OCI-M1 (cell line): ENCODE results near the gene USP17L26.
"Not testable (repeated sequence)": the region's sequence is repeated elsewhere in the genome, so short reads cannot be mapped to it uniquely, and the experiment has no call there.

ENCODE experiments used
- DNase-seq: peaks from one replicate; lab custom pipeline; 2025; lab: John Stamatoyannopoulos, UW

The USP17L26 gene, protein sequence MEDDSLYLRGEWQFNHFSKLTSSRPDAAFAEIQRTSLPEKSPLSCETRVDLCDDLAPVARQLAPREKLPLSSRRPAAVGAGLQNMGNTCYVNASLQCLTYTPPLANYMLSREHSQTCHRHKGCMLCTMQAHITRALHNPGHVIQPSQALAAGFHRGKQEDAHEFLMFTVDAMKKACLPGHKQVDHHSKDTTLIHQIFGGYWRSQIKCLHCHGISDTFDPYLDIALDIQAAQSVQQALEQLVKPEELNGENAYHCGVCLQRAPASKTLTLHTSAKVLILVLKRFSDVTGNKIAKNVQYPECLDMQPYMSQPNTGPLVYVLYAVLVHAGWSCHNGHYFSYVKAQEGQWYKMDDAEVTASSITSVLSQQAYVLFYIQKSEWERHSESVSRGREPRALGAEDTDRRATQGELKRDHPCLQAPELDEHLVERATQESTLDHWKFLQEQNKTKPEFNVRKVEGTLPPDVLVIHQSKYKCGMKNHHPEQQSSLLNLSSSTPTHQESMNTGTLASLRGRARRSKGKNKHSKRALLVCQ

DNA sequence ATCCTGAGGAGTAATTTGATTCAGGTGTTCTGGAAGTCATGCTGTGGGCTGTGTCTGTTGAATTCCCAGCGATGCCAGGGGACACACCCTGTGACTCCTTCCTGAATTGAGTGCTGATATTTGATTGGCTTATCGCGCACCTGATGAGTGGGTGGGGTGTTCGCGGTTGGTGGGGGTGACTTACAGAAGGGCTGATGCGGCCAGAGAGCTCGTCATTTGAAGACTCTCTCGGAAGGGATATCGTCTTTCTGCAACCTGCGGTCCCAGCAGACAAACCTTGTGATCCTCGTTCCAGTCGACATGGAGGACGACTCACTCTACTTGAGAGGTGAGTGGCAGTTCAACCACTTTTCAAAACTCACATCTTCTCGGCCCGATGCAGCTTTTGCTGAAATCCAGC is at the start of gene USP17L26:
Gene USP17L26 (plus strand): TSS at position 301 of the 400 bp plus-strand sequence. CDS start 0 bp downstream, at position 301.
- DNase-seq: not testable (repeated sequence)

DNA sequence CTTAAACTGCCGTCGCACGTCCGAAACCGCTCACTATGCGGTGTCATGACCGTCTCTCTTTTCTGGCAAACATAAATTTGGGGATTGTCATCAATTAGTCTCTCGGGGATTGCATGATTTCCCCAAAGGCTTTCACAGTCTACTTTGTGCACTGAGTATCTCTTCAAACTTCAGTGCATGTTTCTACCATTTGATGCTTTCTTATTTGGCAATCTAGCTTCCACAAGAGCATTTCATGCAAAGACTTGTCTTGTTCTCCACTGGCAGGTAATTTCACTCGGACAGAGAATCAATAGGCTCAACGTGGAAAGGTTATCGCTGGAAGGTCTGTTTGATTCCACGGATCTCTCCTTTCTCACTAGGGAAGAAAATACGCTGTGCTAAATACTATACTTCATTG is 10.3 kb upstream of the USP17L26 start:
- not testable (repeated sequence) for DNase-seq

DNA sequence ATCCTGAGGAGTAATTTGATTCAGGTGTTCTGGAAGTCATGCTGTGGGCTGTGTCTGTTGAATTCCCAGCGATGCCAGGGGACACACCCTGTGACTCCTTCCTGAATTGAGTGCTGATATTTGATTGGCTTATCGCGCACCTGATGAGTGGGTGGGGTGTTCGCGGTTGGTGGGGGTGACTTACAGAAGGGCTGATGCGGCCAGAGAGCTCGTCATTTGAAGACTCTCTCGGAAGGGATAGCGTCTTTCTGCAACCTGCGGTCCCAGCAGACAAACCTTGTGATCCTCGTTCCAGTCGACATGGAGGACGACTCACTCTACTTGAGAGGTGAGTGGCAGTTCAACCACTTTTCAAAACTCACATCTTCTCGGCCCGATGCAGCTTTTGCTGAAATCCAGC is 9.6 kb upstream of the USP17L26 start, which contains the start of gene USP17L24:
Gene USP17L24 (plus strand): TSS at position 301 of the 400 bp plus-strand sequence. CDS start 0 bp downstream, at position 301.
- not testable (repeated sequence) for DNase-seq

DNA sequence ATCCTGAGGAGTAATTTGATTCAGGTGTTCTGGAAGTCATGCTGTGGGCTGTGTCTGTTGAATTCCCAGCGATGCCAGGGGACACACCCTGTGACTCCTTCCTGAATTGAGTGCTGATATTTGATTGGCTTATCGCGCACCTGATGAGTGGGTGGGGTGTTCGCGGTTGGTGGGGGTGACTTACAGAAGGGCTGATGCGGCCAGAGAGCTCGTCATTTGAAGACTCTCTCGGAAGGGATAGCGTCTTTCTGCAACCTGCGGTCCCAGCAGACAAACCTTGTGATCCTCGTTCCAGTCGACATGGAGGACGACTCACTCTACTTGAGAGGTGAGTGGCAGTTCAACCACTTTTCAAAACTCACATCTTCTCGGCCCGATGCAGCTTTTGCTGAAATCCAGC is 4.8 kb upstream of the USP17L26 start, which contains the start of gene USP17L25:
Gene USP17L25 (plus strand): TSS at position 301 of the 400 bp plus-strand sequence. CDS start 0 bp downstream, at position 301.
- not testable (repeated sequence) for DNase-seq

DNA sequence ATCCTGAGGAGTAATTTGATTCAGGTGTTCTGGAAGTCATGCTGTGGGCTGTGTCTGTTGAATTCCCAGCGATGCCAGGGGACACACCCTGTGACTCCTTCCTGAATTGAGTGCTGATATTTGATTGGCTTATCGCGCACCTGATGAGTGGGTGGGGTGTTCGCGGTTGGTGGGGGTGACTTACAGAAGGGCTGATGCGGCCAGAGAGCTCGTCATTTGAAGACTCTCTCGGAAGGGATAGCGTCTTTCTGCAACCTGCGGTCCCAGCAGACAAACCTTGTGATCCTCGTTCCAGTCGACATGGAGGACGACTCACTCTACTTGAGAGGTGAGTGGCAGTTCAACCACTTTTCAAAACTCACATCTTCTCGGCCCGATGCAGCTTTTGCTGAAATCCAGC is 4.6 kb downstream of the USP17L26 start, which contains the start of gene USP17L5:
Gene USP17L5 (plus strand): TSS at position 301 of the 400 bp plus-strand sequence. CDS start 0 bp downstream, at position 301.
- not testable (repeated sequence) for DNase-seq

DNA sequence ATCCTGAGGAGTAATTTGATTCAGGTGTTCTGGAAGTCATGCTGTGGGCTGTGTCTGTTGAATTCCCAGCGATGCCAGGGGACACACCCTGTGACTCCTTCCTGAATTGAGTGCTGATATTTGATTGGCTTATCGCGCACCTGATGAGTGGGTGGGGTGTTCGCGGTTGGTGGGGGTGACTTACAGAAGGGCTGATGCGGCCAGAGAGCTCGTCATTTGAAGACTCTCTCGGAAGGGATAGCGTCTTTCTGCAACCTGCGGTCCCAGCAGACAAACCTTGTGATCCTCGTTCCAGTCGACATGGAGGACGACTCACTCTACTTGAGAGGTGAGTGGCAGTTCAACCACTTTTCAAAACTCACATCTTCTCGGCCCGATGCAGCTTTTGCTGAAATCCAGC is 9.4 kb downstream of the USP17L26 start, which contains the start of gene USP17L27:
Gene USP17L27 (plus strand): TSS at position 301 of the 400 bp plus-strand sequence. CDS start 0 bp downstream, at position 301.
- DNase-seq: not testable (repeated sequence)

DNA sequence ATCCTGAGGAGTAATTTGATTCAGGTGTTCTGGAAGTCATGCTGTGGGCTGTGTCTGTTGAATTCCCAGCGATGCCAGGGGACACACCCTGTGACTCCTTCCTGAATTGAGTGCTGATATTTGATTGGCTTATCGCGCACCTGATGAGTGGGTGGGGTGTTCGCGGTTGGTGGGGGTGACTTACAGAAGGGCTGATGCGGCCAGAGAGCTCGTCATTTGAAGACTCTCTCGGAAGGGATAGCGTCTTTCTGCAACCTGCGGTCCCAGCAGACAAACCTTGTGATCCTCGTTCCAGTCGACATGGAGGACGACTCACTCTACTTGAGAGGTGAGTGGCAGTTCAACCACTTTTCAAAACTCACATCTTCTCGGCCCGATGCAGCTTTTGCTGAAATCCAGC is 14.1 kb downstream of the USP17L26 start, which contains the start of gene USP17L28:
Gene USP17L28 (plus strand): TSS at position 301 of the 400 bp plus-strand sequence. CDS start 0 bp downstream, at position 301.
- DNase-seq: not testable (repeated sequence)

DNA sequence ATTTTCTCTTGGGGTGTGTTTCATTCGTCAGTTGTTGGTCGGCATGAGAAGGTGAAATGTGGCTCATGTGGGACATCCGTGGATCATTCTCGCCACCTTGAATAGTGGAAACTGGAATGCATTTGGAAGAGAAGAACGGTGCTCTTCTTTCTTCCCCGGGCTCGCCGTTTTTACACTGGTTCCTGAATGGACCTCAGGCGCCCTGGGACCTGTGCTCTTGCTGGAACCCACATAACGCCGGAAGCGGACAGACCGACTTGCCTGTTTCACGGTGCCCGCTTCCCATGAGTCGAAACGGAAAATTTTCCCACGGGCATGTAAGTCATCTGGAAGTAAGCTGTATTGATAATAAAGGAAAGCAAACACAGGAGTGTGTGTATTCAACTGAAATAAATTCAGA is 16.4 kb downstream of the USP17L26 start:
- DNase-seq: not testable (repeated sequence)

DNA sequence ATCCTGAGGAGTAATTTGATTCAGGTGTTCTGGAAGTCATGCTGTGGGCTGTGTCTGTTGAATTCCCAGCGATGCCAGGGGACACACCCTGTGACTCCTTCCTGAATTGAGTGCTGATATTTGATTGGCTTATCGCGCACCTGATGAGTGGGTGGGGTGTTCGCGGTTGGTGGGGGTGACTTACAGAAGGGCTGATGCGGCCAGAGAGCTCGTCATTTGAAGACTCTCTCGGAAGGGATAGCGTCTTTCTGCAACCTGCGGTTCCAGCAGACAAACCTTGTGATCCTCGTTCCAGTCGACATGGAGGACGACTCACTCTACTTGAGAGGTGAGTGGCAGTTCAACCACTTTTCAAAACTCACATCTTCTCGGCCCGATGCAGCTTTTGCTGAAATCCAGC is 18.9 kb downstream of the USP17L26 start, which contains the start of gene USP17L29:
Gene USP17L29 (plus strand): TSS at position 301 of the 400 bp plus-strand sequence. CDS start 0 bp downstream, at position 301.
- not testable (repeated sequence) for DNase-seq

DNA sequence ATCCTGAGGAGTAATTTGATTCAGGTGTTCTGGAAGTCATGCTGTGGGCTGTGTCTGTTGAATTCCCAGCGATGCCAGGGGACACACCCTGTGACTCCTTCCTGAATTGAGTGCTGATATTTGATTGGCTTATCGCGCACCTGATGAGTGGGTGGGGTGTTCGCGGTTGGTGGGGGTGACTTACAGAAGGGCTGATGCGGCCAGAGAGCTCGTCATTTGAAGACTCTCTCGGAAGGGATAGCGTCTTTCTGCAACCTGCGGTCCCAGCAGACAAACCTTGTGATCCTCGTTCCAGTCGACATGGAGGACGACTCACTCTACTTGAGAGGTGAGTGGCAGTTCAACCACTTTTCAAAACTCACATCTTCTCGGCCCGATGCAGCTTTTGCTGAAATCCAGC is 28.4 kb downstream of the USP17L26 start, which contains the start of gene USP17L30:
Gene USP17L30 (plus strand): TSS at position 301 of the 400 bp plus-strand sequence. CDS start 0 bp downstream, at position 301.
- DNase-seq: not testable (repeated sequence)

DNA sequence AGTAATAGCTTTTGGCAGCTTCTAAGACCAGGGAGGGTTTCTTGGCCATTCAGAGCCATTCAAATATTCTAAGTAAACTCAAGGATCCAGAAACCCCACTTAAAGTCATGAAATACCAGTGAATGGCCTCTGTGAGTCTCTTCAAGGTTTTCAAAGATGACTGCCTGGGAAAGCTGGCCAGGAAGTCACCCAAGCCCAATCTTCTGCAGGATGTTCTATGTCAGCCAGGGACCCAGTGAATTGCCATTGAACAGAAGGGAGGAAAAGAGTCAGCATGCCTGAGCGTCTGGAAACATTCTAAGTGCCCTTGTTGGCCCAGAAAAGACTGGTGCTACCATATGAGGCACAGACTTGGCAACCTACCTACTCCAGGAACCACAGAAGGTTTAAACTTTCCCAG is 45.4 kb downstream of the USP17L26 start:
- not testable (repeated sequence) for DNase-seq

DNA sequence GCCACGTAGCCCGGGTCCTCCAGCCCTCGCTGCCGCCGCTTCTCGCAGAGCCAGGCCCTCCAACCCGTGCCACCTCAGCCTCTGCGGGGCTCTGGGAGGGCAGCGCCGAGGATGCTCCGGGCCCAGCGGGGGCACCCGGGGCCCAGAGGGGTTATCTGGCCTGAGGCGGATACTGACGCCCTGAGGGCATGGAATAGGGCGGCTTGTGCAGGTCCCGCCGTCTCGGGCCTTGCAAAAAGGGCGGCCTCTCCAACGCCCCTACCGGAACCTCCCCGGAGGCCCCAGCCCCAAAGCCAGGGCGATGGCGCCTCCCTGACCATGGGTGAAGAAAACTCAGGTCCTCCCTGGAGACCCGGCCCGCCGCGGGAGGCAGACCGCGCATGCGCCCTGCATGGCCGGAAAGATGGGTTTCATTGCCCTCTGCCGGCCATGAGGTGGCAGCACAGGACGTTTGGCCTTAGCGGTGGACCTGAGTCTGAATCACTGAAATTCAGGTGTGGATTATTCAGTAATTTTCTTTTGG is 46.6 kb downstream of the USP17L26 start:
- DNase-seq: not testable (repeated sequence)

DNA sequence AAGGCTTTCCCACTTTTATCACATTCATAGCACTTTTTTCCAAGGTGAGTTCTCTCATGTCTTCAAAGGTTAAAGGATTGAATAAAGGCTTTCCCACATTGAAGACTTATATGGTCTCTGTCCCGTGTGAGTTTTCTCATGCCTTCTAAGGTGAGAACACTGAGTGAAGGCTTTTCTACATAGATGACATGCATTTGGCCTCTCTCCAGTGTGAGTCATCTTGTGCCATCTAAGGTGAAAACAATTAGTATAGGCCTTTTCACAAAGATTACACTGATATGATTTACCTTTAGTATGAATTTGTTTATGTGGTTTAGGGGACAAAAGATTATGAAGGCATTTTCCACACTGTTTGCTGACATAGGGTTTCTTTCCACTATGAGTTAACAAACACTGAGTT is 49.7 kb downstream of the USP17L26 start:
- DNase-seq: no peak
